ENCODE results near the gene MAPT. TPM values are rescaled to one million over a fixed set of nuclear protein-coding genes. Genes with fewer than 3 reads are reported as not detected.

MAPT gene
- total RNA-seq, 1 donor from 2014 or later: 0.18 TPM

- H3K9me3 Mint-ChIP-seq: no peaks in the 10 kb centered on the region
- no peak for TF ChIP-seq CTCF (IDR thresholded peaks at IDR 0.05)
- ChIA-PET CTCF (interaction anchor here (1.2 kb wide), 1 partner anchor 36 kb away, joined by 3 read pairs; no protein-coding TSS in a partner anchor), POLR2A (interaction anchor here (0.5 kb wide), 1 partner anchor 10 kb away, joined by 5 read pairs; no protein-coding TSS in a partner anchor)
- intact Hi-C loops (cut with micrococcal nuclease): no loop called here
- peaks cover 9% of the 10 kb centered on the region for H3K4me1 Mint-ChIP-seq
- H3K27ac Mint-ChIP-seq: peak overlapping the region; percentile 14
- ATAC-seq (ENCODE audit: low read depth): no peak
- no peaks in the 10 kb centered on the region for H3K27me3 Mint-ChIP-seq
- peaks cover 86% of the 10 kb centered on the region for H3K36me3 Mint-ChIP-seq (ENCODE audit: low read depth)
- H3K4me3 Mint-ChIP-seq: no peak overlapping the region
- DNase-seq: no peak
These were observed 145.3 kb downstream of the MAPT start for GRCh38 chr17:46039592-46040186.

- Mint-ChIP-seq H3K27me3 (no peaks in the 10 kb centered on the region), H3K4me1 (peaks cover 2% of the 10 kb centered on the region), H3K36me3 (ENCODE audit: low read depth) (peaks cover 81% of the 10 kb centered on the region), H3K27ac (no peak overlapping the region), H3K4me3 (no peak overlapping the region), H3K9me3 (no peaks in the 10 kb centered on the region)
- ATAC-seq (ENCODE audit: low read depth) (no peak), DNase-seq (no peak)
- CTCF ChIA-PET: interaction anchor here (2.5 to 3.9 kb wide), 3 partner anchors 41 to 170 kb away, joined by 10 to 58 read pairs (median 49); partner anchors contain the start of genes KANSL1 and STH
- TF ChIP-seq CTCF (IDR thresholded peaks at IDR 0.05): no peak
- POLR2A ChIA-PET: interaction anchor here (1.0 kb wide), 1 partner anchor 151 kb away, joined by 3 read pairs; the partner anchor contains the start of gene KANSL1
- intact Hi-C loops (cut with micrococcal nuclease): no loop called here
These were observed 147.9 kb downstream of the MAPT start for GRCh38 chr17:46042246-46042645.

GRCh38 chr17:46042925-46043324, 148.6 kb downstream of the MAPT start:
- intact Hi-C loops (cut with micrococcal nuclease): no loop called here
- Mint-ChIP-seq H3K27ac (no peak overlapping the region), H3K36me3 (ENCODE audit: low read depth) (peaks cover 80% of the 10 kb centered on the region), H3K9me3 (no peaks in the 10 kb centered on the region), H3K4me3 (no peak overlapping the region), H3K27me3 (no peaks in the 10 kb centered on the region), H3K4me1 (peaks cover 2% of the 10 kb centered on the region)
- no peak for TF ChIP-seq CTCF (IDR thresholded peaks at IDR 0.05)
- ATAC-seq (ENCODE audit: low read depth) (no peak), DNase-seq (no peak)
- ChIA-PET POLR2A (interaction anchor here (1.0 kb wide), 1 partner anchor 150 kb away, joined by 3 read pairs; the partner anchor contains the start of gene KANSL1), CTCF (interaction anchor here (1.0 to 3.9 kb wide), 7 partner anchors 24 to 169 kb away, joined by 3 to 58 read pairs (median 10); partner anchors contain the start of genes KANSL1 and STH)

- POLR2A ChIA-PET: interaction anchor here (0.7 to 1.0 kb wide), 2 partner anchors 149 to 169 kb away, joined by 3 to 5 read pairs; partner anchors contain the start of gene KANSL1
These were observed 149.3 kb downstream of the MAPT start for GRCh38 chr17:46043606-46044005.

More at GRCh38 chr17:46043606-46044005, 149.3 kb downstream of the MAPT start:
- peaks cover 2% of the 10 kb centered on the region for H3K4me1 Mint-ChIP-seq
- no peak for ATAC-seq (ENCODE audit: low read depth)
- no peak for DNase-seq
- no peaks in the 10 kb centered on the region for H3K9me3 Mint-ChIP-seq
- intact Hi-C loops (cut with micrococcal nuclease): loop anchor here (1.0 kb wide), 3 partner anchors 40 to 170 kb away; partner anchors contain the start of gene KANSL1
- no peak overlapping the region for H3K4me3 Mint-ChIP-seq
- no peaks in the 10 kb centered on the region for H3K27me3 Mint-ChIP-seq
- CTCF ChIA-PET: interaction anchor here (0.8 to 3.9 kb wide), 18 partner anchors 9 to 171 kb away, joined by 3 to 58 read pairs (median 8); partner anchors contain the start of genes KANSL1 and STH
- peaks cover 78% of the 10 kb centered on the region for H3K36me3 Mint-ChIP-seq (ENCODE audit: low read depth)
- no peak for TF ChIP-seq CTCF (IDR thresholded peaks at IDR 0.05)
- no peak overlapping the region for H3K27ac Mint-ChIP-seq

All from activated B cell treated with CpG ODN at 0.5 μM for 24 hours (primary cell).